Stimulated activated naive CD4-positive, alpha-beta T cell (primary cell): ENCODE results near the gene TM9SF4.
"Not testable (repeated sequence)": the region's sequence is repeated elsewhere in the genome, so short reads cannot be mapped to it uniquely, and the experiment has no call there.

ENCODE experiments used
- DNase-seq, 6 experiments: peaks; one replicate each; lab custom pipeline; 2025; lab: John Stamatoyannopoulos, UW

The TM9SF4 gene

GRCh38 chr20:32158351-32158750, 48.8 kb downstream of the TM9SF4 start:
- no peak for DNase-seq

- no peak for DNase-seq
Observed at GRCh38 chr20:32158943-32159660, 49.6 kb downstream of the TM9SF4 start.

DNA sequence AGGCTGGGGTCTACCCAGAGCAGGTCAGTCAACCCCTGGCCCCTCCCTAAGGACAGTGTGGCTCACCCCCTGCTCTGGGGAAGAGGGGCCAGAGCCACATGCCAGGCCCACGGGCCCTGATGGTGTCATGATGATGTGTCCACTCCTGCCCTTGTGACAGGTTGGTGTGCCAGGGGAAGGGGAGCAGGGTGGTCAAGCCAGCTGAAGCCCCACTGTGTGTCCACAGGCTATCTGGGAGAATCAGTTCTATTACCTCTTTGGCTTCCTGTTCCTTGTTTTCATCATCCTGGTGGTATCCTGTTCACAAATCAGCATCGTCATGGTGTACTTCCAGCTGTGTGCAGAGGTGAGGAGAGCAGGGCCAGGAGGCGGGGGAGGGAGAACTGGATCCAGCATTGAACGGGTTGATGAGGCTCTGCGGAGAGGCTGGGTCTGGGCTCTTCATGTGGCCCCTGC, 50.3 kb downstream of the TM9SF4 start:
- DNase-seq, result no peak

GRCh38 chr20:32160341-32160740, 50.8 kb downstream of the TM9SF4 start:
- no peak for DNase-seq

DNA sequence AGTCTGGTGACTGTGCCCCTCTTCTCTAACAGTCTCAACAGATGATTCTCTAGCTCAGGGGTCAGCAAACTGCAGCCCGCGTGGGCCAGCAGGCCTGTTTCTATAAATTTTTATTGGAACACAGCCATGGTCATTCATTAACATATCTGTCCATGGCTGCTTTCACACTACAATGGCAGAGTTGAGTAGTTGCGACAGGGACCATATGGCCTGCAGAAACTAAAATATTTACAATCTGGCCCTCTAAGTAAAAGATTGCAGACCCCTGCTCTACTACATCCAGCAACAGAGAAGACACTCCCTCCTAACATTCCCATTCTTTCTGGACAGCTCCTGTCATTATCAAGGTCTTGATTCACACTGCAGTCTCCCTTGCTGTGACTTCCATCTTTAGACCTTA, 52.8 kb downstream of the TM9SF4 start:
- DNase-seq, result no peak

DNA sequence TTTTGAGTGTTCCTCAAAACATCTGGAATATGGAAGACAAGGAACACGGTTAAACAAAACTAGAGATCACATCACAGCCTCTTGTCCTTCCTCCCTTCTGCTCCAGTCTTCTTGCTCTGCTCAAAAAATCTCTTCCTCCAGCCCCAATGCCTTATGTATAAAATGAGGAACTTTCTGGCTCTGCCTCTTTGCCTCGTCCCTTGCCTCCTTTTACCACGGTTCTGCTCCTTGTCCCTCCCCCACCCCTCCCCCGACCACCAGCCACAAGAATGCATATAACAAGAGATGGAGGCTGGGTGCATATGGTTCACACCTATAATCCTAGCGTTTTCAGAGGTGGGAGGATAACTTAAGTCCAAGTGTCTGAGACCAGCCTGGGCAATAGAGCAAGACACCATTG, 54.4 kb downstream of the TM9SF4 start:
- DNase-seq, result no peak

GRCh38 chr20:32164984-32165735, 55.6 kb downstream of the TM9SF4 start:
- DNase-seq, result no peak

DNA sequence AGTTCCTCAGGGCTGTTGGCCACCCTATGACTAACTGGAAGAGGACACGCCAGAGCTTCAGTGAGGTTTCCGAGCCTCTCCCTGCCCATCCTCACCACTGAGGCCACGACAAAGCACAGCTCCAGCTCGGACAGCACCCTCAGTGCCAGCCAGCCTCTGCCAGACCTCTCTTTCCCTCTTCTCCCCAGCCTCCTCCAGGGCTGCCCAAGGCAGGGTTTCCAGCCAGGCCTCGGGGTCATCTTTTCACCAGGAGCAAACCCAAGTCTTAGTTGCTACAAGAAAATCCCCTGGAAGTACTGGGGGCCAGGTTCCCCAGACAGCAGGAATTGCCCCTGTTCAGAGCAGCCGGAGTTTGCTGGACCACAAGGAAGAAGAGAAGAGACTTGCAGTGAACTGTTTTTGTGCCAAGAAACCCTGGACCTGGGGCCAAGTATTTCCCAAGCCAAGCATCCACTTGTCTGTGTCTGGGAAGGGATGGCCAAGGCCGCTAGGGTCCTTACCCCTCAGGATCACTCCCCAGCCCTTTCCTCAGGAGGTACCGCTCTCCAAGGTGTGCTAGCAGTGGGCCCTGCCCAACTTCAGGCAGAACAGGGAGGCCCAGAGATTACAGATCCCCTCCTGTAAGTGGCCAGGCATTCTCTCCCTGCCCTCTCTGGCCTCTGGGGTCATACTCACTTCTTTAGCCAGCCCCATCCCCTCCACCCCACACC, 56.5 kb downstream of the TM9SF4 start:
- no peak for DNase-seq

DNA sequence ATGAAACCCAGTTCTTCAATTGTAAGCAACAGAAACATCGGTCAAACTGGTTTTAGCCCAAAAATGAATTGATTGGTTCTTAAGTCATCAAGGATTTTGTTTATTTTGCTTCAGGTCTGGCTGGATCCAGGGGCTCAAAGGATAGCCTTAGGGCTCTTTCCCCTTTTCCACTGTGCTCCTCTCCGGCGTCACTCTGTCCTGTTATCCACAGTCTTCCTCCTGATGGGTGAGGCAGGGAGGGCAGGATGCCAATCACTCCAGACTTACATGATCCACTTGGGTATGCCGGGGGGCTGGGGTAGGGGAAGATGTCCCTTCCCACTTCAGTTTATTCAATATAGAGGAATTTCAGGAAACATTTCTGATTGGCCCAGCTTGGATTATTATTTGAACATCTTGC, 58.0 kb downstream of the TM9SF4 start:
- no peak for DNase-seq

GRCh38 chr20:32168184-32168910, 58.8 kb downstream of the TM9SF4 start:
- no peak for DNase-seq

- DNase-seq, result not testable (repeated sequence)
Observed at GRCh38 chr20:32177696-32178095, 68.2 kb downstream of the TM9SF4 start.

DNA sequence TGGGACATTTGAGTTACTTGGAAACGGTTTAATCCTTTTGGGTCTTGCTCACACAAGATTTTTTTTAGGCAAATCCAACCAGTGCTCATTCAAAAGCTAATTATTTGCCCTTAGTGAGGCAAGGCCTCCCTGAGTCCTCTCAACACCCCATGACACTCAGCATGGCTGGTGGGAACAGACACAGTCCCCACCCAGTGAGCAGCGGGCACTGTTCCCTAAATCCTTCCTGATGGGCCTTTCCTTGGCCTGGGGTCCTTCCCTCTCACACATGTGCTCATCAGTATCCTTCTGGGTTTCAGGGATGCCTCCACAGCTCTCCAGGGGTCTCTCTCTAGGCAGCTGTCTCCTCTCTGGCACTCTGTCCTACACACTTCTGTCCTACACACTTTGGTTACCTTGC, 70.0 kb downstream of the TM9SF4 start:
- no peak for DNase-seq

DNA sequence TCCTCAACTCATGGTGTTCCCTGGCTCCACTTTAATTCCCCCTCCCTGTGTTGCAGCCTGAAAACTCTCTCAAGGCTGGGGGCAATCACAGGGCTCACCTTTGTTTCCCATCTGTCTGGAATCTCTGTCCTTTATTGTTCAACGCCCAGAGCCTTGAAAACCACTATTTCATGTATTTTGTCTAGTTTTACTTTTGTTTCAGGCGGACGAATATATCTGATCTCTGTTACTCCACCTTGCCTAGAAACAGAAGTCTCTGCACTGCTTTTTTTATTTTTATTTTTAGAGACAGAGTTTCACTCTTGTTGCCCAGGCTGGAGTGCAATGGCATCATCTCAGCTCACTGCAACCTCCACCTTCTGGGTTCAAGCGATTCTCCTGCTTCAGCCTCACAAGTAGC, 70.4 kb downstream of the TM9SF4 start:
- no peak for DNase-seq

DNA sequence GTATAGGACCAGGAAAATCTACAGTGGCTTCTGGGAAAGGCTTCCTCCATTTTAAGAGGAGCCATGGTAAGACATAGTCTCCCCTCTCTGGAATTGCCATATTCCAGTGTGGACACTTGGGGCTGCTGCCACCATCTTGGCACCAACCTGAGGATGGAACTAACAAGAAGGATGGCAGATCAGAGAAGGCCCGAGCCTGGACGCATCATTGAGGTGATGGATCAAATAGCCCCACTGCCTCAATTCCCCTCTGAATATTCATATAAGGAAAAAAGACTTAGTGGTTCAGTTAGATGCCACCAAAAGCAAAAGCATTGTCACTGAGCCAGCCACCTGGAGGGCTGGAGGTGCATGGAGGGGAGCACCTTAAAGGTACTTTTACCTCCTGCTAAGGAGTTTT, 72.1 kb downstream of the TM9SF4 start:
- no peak for DNase-seq

DNA sequence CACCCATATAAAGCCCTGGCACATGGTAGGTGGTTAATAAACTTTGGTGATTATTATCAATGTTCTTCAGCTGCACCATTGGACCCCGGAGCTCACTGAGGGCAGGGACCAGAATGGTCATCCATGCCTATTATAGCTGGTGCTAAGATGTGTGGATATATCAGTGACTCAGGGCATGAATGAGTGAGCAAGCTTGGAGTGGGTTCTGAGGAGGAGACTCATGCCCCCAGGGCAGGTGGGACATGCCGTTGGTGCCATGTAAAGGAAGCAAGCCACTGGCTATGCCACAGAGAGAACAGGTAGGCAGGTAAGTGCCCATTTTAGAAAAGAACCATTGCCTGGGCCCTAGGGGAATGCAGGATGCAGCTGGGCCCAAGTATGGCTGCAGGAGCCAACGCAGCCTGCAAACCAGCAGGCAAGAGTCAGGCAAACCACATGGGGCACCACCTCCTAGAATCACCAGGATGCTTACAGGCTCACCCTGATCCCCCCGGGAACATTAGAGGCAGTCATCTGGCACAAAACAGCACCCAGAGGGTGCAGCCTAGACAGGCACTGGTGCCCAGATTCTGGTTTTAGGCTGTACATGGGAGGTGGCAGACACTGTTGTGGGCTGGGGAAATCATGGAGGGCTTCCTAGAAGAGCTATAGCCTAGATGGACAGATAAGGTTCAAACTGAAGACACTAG, 74.6 kb downstream of the TM9SF4 start:
- no peak for DNase-seq

- DNase-seq, result no peak
Observed at GRCh38 chr20:32184961-32185603, 75.6 kb downstream of the TM9SF4 start.

GRCh38 chr20:32186506-32186905, 77.0 kb downstream of the TM9SF4 start:
- DNase-seq, result no peak

DNA sequence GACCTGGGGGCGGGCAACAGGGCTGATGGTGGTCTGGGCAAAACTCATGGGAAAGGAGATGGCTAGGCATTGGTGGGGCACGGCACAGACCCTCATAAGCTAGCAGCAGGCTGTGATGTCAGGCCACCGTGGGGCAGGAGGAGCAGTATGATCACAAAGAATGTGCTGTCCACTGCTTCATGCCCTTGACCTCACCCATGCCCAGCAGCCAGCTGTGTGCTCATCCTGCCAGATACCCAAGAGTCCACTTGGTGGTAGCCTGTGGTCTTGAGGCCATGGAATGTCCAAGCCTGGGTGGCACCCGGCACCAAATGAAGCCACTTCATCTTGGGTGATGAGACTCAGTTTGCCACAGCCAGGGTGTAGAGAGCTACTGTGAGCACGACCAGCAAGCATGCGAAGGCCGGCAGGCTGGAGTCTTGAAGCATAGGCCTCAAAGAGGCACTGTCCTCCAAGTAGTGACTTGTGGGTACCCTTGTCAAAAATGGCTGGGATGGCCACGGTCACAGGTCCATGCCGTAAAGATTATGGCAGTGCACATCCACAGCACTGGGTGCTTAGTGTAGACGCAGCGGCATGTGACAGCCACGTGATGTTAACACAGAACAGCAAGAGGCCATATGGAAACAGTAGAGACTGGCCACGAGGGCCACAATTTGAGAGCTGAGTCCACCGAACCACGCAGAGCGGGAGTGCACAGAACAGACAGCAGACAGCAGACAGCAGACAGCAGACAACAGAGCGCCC, 79.0 kb downstream of the TM9SF4 start:
- no peak for DNase-seq

DNA sequence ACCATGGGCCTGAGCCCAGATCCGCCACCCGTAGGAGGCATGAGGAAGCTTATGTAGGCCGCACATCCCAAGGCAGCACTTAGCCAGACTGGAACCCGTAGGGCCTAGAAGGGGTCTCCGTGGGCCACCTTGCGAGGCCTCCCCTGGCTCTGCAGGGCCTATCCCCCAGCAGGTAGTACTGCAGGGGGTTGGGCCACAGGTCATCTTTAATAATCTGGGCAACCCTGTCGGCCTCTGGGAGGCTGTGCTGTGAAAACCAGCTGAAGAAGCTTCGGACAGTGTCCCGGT, 79.6 kb downstream of the TM9SF4 start:
- no peak for DNase-seq
